ENCODE data around the gene SYCP2L.
"Not testable (repeated sequence)": the region's sequence is repeated elsewhere in the genome, so short reads cannot be mapped to it uniquely, and the experiment has no call there.

The SYCP2L gene

DNA sequence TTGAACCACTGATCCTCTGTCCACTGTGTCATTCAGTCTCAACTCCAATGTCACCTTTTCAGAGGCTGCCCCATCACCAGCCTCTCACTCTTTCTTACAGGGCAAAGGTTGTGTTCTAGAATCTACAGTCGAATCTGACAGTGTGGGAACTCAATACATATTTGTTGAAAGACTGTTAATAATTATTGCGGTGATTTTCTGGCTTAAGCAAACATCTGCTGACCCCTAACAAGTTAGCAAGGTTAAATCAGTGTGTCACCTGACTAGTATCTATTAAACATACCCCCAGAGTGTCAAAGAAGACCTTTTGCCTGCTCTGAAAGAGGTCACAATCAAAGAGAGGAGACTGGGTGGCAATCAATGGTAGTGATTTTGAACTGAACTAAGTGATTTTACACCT is 115.3 kb downstream of the SYCP2L start:
- H3K4me3 ChIP-seq (ENCODE audit: low read depth, low read length) = no peak overlapping the region
- no peak for DNase-seq (ENCODE audit: low read depth)
- TF ChIP-seq, protein P1, sequence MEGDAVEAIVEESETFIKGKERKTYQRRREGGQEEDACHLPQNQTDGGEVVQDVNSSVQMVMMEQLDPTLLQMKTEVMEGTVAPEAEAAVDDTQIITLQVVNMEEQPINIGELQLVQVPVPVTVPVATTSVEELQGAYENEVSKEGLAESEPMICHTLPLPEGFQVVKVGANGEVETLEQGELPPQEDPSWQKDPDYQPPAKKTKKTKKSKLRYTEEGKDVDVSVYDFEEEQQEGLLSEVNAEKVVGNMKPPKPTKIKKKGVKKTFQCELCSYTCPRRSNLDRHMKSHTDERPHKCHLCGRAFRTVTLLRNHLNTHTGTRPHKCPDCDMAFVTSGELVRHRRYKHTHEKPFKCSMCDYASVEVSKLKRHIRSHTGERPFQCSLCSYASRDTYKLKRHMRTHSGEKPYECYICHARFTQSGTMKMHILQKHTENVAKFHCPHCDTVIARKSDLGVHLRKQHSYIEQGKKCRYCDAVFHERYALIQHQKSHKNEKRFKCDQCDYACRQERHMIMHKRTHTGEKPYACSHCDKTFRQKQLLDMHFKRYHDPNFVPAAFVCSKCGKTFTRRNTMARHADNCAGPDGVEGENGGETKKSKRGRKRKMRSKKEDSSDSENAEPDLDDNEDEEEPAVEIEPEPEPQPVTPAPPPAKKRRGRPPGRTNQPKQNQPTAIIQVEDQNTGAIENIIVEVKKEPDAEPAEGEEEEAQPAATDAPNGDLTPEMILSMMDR (IDR thresholded peaks at IDR 0.05; ENCODE audit: control insufficient read depth, extremely low read depth, insufficient read depth) = no peak

- H3K4me3 ChIP-seq (ENCODE audit: low read depth, low read length); DNase-seq (ENCODE audit: low read depth): not testable (repeated sequence)
Measured at GRCh38 chr6:11003297-11003696, 116.4 kb downstream of the SYCP2L start.

GRCh38 chr6:11006061-11006460 is 119.2 kb downstream of the SYCP2L start:
- TF ChIP-seq, protein P1 (IDR thresholded peaks at IDR 0.05; ENCODE audit: control insufficient read depth, extremely low read depth, insufficient read depth) = no peak
- H3K4me3 ChIP-seq (ENCODE audit: low read depth, low read length) = no peak overlapping the region
- DNase-seq (ENCODE audit: low read depth) = no peak

DNA sequence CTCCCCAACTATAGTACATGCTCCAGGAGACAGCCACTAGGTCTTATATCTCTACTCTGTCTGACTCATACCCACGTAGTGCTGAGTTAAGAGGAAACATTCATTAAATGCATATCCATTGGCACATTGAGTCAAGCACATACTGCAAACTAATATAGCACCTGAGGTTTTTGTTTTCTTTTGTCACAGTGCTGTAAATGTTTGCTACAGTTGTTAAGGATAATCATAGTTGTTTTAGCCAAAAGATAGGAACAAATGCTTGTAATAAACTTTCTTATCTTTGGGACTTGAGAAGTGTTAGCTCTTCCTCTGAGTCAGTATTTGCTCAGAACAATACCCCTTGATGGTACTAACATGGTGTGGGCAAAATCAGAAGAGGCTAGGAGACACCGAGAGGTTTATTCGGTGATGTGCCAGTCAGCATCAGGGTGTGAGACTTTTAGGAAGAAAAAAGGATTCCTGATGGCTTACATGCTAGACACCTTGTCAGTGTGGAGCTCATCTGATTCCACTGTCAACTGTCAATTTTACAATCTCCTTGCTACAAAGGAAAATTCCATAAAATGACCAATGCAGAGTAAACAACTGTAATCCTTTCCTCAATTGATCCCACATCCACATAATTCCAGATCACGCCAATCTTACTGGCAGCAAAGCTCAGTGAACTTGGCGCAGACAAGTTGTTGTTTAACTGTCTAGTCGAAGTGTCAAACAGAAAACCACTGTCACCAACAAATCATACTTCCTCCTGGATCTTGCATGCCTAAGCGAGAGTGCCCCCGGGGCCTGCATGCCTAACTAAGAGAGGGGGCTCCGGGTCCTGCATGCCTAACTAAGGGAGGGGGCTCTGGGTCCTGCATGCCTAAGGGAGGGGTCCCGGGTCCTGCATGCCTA is 121.1 kb downstream of the SYCP2L start:
- TF ChIP-seq, protein P1 (IDR thresholded peaks at IDR 0.05; ENCODE audit: control insufficient read depth, extremely low read depth, insufficient read depth) = no peak
- DNase-seq (ENCODE audit: low read depth) = peak; percentile 74
- H3K4me3 ChIP-seq (ENCODE audit: low read depth, low read length) = no peak overlapping the region

DNA sequence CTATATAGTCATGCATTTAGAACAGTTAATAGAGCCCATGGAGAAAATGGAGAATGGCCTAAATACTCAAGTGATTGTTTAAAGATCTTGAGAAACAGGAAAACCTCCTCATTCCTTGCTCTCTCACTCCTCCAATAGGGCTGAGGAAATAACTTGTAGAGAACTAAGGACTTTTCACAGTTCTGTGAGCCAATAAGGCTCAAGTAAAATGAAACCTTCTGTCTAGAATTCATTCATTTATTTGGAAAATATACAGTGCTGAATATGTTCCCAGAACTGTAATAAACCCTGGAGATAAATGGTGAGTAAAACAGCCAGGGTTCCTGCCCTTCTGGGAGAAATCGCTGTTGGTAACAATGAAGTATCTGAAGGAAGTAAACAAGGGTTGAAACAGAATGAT is 122.0 kb downstream of the SYCP2L start:
- TF ChIP-seq, protein P1 (IDR thresholded peaks at IDR 0.05; ENCODE audit: control insufficient read depth, extremely low read depth, insufficient read depth) = no peak
- no peak overlapping the region for H3K4me3 ChIP-seq (ENCODE audit: low read depth, low read length)
- no peak for DNase-seq (ENCODE audit: low read depth)

DNA sequence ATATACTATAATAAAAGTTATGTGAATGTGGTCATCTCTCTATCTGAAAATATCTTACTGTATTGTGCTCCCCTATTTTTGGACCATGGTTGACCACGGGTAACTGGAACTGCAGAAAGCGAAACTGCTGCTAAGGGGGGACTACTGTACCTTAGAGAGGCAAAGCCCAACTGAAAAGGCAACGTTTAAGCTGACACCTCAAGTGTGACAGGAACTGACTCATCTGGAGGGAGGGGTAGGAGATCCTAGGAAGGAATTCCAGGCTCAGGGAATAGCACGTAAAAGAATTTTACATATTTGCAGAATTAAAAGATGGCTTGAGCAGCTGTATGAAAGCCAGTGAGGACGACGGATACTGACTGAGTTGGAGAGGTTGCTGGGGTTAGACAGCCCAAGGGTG is 122.5 kb downstream of the SYCP2L start:
- no peak for DNase-seq (ENCODE audit: low read depth)
- TF ChIP-seq, protein P1 (IDR thresholded peaks at IDR 0.05; ENCODE audit: control insufficient read depth, extremely low read depth, insufficient read depth) = no peak
- H3K4me3 ChIP-seq (ENCODE audit: low read depth, low read length) = no peak overlapping the region

GRCh38 chr6:11011787-11012234 is 125.0 kb downstream of the SYCP2L start:
- TF ChIP-seq, protein P1 (IDR thresholded peaks at IDR 0.05; ENCODE audit: control insufficient read depth, extremely low read depth, insufficient read depth) = no peak
- no peak overlapping the region for H3K4me3 ChIP-seq (ENCODE audit: low read depth, low read length)
- no peak for DNase-seq (ENCODE audit: low read depth)
